ENCODE data around the gene FBXO31. TPM values are rescaled to one million over a fixed set of nuclear protein-coding genes. Genes with fewer than 3 reads are reported as not detected.

The FBXO31 gene
- total and polyA plus RNA-seq, 9 of the 15 experiments (the other 6 are each of a cell fraction or from before 2014, with no cell fraction given): 0.18 to 33.3 (median 10.9) TPM

GRCh38 chr16:87305505-87306391 is 77.8 kb downstream of the FBXO31 start (continued):
- TF ChIP-seq THRB (CRISPR knock-in tag; conservative IDR thresholded peaks at IDR 0.05) (0 out of 2 replicates have a peak, but pooled peaks have one; percentile 18), NCOA1 (IDR thresholded peaks at IDR 0.05; ENCODE audit: low read depth) (0 out of 2 replicates have a peak, but pooled peaks have one; percentile 7), SIN3B (IDR thresholded peaks at IDR 0.05; ENCODE audit: low read depth) (no peak), FOXP4 (CRISPR knock-in tag; IDR thresholded peaks at IDR 0.05; ENCODE audit: borderline replicate concordance) (no peak), ATF3 (IDR thresholded peaks at IDR 0.05) (peak; percentile 20; the same call in 1 of the 2 replicates), ATF3 (CRISPR knock-in tag; conservative IDR thresholded peaks at IDR 0.05) (no peak), E2F8 (IDR thresholded peaks at IDR 0.05; ENCODE audit: low read depth, partially characterized antibody) (no peak), NR2C1 (IDR thresholded peaks at IDR 0.05) (no peak; the same call in 1 of the 2 replicates), NR2C1 (tag; IDR thresholded peaks at IDR 0.05) (no peak), NR4A1 (CRISPR knock-in tag; IDR thresholded peaks at IDR 0.05) (no peak), NR4A1 (tag; IDR thresholded peaks at IDR 0.05) (0 out of 2 replicates have a peak, but pooled peaks have one; percentile 45), CBFA2T3 (IDR thresholded peaks at IDR 0.05) (peak; percentile 38; the same call in 1 of the 2 replicates), NFRKB (IDR thresholded peaks at IDR 0.05; ENCODE audit: low read depth) (peak; percentile 71; the same call in 1 of the 2 replicates), MTA3 (IDR thresholded peaks at IDR 0.05; ENCODE audit: borderline replicate concordance) (0 out of 2 replicates have a peak, but pooled peaks have one; percentile 16), RAD51 (IDR thresholded peaks at IDR 0.05; ENCODE audit: borderline replicate concordance, low read depth) (peak; percentile 54; the same call in 1 of the 2 replicates), ELF1 (tag; IDR thresholded peaks at IDR 0.05) (no peak)

Measured in K562 (cell line).